ENCODE results near the gene MYO3B.

The MYO3B gene, protein sequence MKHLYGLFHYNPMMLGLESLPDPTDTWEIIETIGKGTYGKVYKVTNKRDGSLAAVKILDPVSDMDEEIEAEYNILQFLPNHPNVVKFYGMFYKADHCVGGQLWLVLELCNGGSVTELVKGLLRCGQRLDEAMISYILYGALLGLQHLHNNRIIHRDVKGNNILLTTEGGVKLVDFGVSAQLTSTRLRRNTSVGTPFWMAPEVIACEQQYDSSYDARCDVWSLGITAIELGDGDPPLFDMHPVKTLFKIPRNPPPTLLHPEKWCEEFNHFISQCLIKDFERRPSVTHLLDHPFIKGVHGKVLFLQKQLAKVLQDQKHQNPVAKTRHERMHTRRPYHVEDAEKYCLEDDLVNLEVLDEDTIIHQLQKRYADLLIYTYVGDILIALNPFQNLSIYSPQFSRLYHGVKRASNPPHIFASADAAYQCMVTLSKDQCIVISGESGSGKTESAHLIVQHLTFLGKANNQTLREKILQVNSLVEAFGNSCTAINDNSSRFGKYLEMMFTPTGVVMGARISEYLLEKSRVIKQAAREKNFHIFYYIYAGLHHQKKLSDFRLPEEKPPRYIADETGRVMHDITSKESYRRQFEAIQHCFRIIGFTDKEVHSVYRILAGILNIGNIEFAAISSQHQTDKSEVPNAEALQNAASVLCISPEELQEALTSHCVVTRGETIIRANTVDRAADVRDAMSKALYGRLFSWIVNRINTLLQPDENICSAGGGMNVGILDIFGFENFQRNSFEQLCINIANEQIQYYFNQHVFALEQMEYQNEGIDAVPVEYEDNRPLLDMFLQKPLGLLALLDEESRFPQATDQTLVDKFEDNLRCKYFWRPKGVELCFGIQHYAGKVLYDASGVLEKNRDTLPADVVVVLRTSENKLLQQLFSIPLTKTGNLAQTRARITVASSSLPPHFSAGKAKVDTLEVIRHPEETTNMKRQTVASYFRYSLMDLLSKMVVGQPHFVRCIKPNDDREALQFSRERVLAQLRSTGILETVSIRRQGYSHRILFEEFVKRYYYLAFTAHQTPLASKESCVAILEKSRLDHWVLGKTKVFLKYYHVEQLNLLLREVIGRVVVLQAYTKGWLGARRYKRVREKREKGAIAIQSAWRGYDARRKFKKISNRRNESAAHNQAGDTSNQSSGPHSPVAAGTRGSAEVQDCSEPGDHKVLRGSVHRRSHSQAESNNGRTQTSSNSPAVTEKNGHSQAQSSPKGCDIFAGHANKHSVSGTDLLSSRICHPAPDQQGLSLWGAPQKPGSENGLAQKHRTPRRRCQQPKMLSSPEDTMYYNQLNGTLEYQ (N-terminal part only)

GRCh38 chr2:170177950-170178781 is at the start of gene MYO3B:
Gene MYO3B (plus strand): TSS chr2:170178147. CDS start chr2:170178288, 141 bp downstream.
- DNase-seq (ENCODE audit: low read depth), result no peak

- DNase-seq (ENCODE audit: low read depth), result no peak
Observed at GRCh38 chr2:170139276-170139967, 38.5 kb upstream of the MYO3B start.

DNA sequence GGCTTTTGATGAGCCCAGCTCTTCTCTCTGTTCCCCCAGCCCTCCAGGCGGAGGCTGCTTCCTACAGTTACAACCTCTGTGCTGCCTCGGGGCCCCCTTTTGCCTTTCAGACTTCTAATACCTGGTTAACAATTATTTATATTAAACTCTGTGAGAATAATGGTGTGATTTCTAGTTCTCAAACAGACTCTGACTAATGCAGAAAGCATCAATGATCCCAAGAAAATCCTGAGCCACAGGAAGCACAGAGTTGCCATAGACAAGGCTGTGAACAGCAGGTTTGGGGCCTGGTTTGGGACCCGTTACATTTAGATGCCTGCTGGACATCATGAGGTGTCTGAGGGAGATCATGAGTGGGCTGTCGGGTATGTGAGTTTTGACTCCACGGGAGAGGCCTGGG is 37.4 kb upstream of the MYO3B start:
- no peak for DNase-seq (ENCODE audit: low read depth)

GRCh38 chr2:170141865-170142264 is 36.1 kb upstream of the MYO3B start:
- DNase-seq (ENCODE audit: low read depth), result no peak

DNA sequence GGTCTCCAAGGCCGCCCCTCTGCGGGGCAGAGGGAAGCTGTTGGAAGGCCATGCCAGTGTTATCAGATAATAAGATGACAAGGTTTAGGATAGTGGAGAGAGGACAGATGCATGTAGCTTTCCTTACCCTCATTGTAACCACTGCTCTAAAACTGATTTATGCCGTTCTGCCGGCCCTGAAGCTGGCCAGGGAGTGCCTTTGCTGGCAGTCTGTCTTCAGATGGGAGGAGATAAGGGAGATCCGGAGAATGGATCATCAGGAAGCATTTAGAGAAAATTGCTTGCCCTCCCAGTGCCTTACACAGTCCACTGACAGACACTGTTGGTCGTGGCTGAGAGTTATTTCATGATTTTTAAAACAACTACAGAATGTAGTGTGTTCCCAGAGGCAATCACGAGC is 35.4 kb upstream of the MYO3B start:
- no peak for DNase-seq (ENCODE audit: low read depth)

DNA sequence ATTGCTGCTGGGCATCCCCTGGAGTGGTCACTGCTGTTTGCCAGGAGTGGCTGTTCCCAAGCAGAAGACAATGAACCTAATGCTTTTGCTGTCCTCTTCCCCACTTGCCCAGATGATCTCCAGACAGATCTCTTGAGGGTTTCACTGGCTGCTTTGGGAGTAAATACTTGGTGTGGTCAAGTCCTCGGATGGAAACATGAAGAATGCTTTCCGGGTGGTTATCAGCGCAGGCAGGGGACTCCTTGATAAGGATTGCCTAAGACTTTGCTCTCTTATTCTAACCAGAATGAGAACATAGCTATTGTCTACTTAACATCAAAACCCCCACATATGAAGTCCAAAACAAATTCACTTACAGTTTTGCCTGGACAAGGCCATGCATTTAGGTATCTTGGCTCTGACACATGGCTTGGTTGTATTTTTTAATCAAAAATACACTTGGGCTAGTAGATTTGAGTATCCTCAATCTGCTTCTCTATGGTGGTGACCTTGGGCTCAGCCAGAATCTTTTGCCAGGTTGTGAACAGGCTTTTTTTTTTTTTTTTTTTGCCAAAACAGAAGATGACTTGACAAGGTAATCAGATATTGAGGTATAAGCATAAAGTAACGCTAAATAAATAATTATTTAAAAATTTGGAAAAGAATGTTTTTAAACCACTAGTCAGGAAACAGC is 34.8 kb upstream of the MYO3B start:
- no peak for DNase-seq (ENCODE audit: low read depth)

DNA sequence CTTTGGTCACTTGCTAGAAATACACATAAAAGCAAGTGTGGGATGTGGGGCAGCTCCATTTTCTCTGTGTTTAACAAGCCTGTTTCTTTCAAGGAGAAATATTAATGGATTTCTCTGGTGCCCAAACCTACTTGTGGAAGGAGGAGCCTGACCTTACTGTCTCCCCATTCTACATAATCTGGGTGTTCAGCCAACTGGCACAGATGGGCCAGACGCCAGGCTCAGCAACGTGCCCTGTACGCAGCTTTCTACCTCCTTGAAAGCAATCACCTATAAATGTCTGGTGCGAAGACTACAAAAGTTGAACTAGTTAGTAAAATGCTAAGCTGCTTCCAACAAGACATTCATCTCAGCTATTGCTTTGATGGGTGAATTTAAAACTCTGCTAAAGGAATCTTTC is 33.2 kb upstream of the MYO3B start:
- DNase-seq (ENCODE audit: low read depth), result no peak

- DNase-seq (ENCODE audit: low read depth), result no peak
Observed at GRCh38 chr2:170145191-170145590, 32.8 kb upstream of the MYO3B start.

- no peak for DNase-seq (ENCODE audit: low read depth)
Observed at GRCh38 chr2:170145675-170146432, 32.1 kb upstream of the MYO3B start.

- DNase-seq (ENCODE audit: low read depth), result no peak
Observed at GRCh38 chr2:170146784-170147183, 31.2 kb upstream of the MYO3B start.

DNA sequence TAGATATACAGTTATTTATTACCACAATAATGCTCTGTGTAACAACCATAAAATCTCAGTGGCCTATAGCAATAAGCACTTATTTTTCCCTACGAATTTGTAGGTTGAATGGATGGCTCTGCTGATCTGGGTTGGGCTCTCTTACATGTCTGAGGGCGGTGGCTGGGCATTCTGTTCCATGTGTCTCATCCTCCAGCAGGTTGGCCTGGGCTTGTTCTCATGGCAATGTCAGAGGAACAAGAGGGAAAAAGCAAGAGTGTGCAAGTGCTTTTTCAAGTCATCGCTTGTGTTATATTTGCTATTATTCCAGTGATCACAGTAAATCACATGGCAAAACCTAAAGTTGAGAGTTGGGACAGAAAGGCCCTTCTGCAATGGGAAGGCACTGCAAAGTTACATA is 30.4 kb upstream of the MYO3B start:
- DNase-seq (ENCODE audit: low read depth), result no peak

DNA sequence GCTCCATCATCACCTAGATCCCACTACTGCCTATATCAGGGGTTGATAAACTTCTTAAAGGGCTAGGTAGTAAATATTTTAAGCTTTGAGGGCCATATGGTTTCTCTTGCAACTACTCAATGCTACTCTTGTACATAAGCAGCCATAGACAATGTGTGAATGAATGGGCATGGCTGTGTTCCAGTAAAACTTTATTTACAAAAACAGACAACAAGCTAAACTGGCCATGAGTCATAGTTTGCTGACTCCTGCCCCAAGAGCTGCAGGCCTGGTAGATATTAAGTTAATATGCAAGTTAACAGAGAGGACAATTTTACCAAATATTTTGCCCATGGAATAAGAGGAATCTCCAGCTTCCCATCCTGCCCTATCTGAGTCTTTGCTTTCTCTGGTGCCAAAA is 29.8 kb upstream of the MYO3B start:
- no peak for DNase-seq (ENCODE audit: low read depth)

- no peak for DNase-seq (ENCODE audit: low read depth)
Observed at GRCh38 chr2:170152421-170152820, 25.5 kb upstream of the MYO3B start.

- no peak for DNase-seq (ENCODE audit: low read depth)
Observed at GRCh38 chr2:170155022-170155722, 22.8 kb upstream of the MYO3B start.

DNA sequence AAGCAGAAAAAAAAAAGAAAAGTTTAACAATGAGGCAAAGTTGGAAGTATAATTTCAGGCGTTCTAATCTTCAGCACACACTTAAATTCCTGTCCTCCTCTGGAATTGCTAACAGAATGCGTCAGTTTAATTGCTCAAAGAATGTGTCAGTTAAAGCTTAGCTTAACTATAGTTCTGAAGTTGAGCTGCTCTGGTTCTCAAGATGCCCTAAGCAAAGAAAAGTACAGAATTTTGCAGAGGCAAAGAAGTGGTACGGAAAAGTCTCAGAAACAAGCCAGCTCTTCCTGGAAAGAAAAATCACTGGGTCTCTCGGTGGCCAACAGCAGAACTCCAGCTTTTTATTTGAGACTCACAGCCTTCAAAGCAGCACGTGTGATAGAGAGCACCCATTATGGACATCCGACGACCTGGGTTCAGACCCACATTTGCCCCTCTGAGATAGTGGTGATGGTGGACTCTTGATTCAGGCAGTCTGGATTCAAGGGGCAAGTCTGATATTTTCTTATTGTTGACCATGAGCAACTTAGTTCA is 22.2 kb upstream of the MYO3B start:
- no peak for DNase-seq (ENCODE audit: low read depth)

GRCh38 chr2:170156592-170156991 is 21.4 kb upstream of the MYO3B start:
- no peak for DNase-seq (ENCODE audit: low read depth)

- DNase-seq (ENCODE audit: low read depth), result no peak
Observed at GRCh38 chr2:170157025-170157684, 20.8 kb upstream of the MYO3B start.

DNA sequence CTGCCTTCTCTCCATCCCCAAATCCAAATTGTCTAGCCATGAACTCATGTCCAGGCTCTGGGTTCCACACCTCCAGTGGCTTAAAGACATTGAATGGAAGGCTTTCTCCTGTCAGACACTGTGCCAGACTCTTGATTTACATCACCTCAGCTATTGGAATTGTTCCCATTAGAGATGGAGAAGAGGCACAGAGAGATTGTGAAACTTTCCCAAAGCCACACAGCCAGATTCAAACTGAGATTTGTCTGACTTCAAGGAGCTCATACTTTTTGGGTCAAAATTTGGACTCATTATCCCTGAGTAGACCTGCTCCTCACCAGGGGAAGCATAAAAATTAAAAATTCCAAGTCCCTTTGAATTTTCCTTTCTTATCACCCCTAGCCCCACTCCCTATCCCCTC is 18.9 kb upstream of the MYO3B start:
- DNase-seq (ENCODE audit: low read depth), result no peak
